22Rv1 (cell line): ENCODE data around the gene DDIT4.

ENCODE experiments used
- ZFX ChIP-seq: fragments of 450-650 bp; IDR thresholded peaks from 2 replicates; pipeline ENCODE4 v1.6.1; 2017; ENCODE audit warnings: antibody characterized with exemption, borderline replicate concordance
- TF ChIP-seq, protein P1 (sequence below): fragments of 450-650 bp; IDR thresholded peaks from 2 replicates; pipeline ENCODE4 v1.5.1; 2017; ENCODE audit warnings: mild to moderate bottlenecking

DNA sequence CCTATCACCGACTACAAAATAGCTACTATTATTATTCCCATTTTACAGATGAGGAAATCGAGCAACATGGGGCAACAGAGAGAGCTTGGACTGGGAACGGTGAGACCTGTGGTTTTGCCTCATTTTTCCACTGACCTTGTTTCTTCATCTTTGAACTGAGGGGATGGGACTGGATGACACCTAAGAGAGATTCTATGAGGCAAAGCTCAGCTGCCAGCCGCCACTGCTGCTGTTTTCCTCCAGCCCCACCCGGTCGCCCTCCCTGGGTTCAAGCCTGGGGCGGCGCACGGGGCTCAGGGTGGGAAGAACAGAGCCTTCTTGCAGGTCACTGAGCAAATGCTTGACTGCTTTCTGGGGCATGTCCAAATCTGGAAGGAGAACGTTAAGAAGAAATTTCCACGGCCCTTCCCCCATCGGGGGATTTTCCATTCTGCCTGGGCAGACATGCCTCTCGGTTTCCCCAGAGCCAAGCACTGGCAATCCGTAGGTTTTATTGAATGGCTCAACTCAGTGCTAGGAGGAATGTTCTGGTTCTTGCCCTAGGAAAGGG lies 12.3 kb downstream of the DDIT4 start:
- TF ChIP-seq, protein P1, sequence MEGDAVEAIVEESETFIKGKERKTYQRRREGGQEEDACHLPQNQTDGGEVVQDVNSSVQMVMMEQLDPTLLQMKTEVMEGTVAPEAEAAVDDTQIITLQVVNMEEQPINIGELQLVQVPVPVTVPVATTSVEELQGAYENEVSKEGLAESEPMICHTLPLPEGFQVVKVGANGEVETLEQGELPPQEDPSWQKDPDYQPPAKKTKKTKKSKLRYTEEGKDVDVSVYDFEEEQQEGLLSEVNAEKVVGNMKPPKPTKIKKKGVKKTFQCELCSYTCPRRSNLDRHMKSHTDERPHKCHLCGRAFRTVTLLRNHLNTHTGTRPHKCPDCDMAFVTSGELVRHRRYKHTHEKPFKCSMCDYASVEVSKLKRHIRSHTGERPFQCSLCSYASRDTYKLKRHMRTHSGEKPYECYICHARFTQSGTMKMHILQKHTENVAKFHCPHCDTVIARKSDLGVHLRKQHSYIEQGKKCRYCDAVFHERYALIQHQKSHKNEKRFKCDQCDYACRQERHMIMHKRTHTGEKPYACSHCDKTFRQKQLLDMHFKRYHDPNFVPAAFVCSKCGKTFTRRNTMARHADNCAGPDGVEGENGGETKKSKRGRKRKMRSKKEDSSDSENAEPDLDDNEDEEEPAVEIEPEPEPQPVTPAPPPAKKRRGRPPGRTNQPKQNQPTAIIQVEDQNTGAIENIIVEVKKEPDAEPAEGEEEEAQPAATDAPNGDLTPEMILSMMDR: no peak
- no peak for TF ChIP-seq ZFX
